Suprapubic skin (tissue), 3 donors: ENCODE measurements around the gene PCDHGC5.

Experiments
- CTCF ChIP-seq, 2 donors: fragments of 200-600 bp in 1 of 2; fragments of 450-650 bp in 1 of 2; sonication (generic) in 1 of 2; IDR thresholded peaks; one replicate each; pipeline ENCODE4 v1.5.1; 2016 to 2019; ENCODE audit warnings: antibody characterized with exemption in 2 of 2, mild to moderate bottlenecking in 1 of 2, moderate library complexity in 1 of 2
- EP300 ChIP-seq: sonication (generic); formaldehyde crosslinking; IDR thresholded peaks from one replicate; pipeline ENCODE4 v1.6.1; 2017; ENCODE audit warnings: antibody characterized with exemption
- POLR2A ChIP-seq, 2 donors: fragments of 450-650 bp; IDR thresholded peaks; one replicate each; pipeline ENCODE4 v1.6.1; 2017; ENCODE audit warnings: antibody characterized with exemption in 2 of 2, mild to moderate bottlenecking in 2 of 2, moderate library complexity in 2 of 2

- TF ChIP-seq CTCF (IDR thresholded peaks at IDR 0.05), result no peak
- no peak for TF ChIP-seq POLR2A (IDR thresholded peaks at IDR 0.05)
- no peak for TF ChIP-seq EP300
These were observed 31.0 kb downstream of the PCDHGC5 start for GRCh38 chr5:141519605-141520565.
